ENCODE measurements around the gene LINC01488.
A peak's percentile ranks its signal among the peaks of the same experiment; 100 is the strongest.

LINC01488 gene

DNA sequence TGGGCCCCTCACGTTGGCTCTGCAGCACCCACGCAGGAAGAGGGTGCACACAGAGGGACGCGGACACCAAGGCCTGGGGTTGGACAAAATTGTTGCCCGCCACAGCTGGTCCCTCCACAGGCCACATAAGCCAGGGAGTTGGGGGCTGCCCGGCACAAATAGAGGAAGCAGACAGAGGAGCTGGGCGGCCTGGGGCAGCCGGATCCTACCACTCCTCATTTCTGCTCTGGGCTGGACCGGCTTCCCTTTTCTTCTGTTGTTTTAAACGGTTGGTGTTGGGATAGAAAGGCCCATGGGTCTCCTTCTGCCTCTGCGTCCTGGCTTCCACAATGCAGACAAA, 36.4 kb upstream of the LINC01488 start:
- DNase-seq: no peak

DNA sequence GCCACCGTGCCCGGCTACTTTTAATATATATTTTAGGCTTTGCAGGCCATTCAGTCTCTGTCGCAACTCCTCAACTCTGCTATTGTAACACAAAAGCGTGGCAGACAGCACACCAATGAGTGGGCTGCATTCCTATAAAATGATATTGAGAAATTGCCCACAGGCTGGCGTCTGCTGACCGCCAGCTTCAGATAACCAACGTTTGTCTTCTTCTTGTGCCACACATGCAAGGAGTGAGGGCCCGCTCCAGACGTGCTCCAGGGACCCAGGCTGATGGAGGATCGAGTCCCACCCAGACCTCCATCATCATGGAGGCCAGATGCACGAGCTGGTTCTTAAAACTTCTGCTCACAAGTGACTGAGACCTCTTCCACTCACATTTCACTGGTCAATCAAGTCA, 35.4 kb upstream of the LINC01488 start:
- no peak for DNase-seq

DNA sequence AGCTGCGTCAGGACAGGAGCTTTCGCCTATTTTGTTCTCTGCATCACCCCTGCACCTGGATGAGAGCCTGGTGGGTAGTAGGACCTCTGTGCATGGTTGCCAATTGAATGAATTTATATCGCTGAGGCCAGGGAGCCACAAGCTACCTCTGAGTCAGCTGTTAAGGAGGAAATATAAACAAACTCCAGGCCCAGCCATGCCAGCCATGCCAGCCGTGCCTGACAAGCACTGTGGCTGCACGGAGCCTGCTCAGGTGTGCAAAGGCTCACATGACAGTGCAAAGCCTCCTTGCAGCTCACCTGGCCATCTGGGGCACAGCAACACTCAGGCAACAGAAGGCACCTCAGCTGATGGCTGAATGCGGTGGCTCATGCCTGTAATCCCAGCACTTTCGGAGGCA, 33.7 kb upstream of the LINC01488 start:
- DNase-seq: no peak

DNA sequence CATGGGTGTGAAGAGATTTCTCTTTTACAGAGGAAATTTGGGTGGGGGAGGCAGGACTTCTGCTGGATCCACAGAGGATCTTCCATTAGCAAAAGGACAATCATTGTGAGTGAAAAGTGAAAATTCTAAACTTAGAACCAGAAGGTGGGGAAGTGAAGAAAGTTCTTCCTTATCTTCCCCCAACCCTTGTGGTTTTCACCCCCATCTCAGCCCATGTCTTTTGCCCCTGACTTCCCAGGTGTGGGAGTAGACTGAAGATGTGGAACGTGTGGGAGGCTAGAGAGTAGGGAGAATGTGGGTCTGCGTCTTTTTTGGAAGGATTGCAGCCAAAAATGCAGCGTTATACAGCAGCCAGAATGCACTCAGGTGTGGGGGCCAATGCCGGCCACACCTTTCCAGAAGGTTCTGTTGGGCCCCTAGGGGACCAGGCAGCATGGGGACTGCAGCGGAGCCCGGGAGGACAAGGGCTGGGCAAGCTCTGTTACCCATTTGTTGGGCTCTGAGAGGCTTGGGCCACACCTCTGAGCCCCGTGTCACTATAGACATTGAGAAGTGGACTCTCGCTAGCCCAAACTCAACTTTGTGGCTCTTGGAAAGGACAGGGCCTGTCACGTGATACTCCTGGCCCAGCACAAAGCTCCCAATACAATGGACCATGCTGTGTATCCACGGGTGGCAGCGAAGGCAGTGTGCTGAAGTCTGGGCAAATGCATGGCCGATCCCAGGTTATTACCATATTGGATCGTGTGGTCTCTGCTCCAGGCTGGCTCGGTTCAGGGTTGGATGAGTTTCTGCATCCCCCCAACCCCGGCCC, 32.8 kb upstream of the LINC01488 start:
- no peak for DNase-seq

DNA sequence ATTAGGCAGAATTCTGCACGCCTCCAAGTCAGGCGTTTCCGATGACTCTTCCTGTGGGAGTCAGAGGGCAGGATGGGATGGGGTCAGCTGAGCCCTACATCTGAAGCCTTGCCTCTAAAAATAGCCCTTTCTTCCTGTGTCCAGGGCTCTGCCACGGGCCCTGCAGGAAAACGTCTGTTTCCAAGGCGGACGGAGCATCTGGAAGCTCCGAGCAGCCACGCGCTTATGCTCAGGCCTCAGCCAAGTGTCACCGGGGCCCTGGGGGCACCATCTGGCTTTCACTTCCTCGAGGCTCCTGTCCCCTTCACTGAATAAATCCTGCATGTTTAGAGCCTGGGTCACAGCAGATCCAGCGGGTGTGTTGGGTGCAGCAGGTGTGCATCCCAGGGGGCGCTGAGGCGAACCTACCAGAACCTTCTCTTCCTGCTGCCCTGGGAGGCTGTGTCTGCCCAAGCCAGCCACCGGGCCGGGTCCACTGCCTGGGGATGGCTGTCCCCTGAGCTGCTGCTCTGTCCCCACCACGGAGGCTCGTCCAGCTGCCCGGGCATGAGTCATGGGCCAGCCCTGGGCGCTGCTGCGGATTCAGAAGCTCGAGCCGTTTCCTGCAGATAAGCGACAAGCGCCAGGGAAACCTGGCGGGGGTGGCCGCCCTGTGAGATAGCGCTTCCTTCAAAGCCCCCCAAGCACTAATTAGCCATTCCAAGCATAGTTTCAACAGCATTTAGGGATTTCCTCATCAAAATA, 32.0 kb upstream of the LINC01488 start:
- no peak for DNase-seq

DNA sequence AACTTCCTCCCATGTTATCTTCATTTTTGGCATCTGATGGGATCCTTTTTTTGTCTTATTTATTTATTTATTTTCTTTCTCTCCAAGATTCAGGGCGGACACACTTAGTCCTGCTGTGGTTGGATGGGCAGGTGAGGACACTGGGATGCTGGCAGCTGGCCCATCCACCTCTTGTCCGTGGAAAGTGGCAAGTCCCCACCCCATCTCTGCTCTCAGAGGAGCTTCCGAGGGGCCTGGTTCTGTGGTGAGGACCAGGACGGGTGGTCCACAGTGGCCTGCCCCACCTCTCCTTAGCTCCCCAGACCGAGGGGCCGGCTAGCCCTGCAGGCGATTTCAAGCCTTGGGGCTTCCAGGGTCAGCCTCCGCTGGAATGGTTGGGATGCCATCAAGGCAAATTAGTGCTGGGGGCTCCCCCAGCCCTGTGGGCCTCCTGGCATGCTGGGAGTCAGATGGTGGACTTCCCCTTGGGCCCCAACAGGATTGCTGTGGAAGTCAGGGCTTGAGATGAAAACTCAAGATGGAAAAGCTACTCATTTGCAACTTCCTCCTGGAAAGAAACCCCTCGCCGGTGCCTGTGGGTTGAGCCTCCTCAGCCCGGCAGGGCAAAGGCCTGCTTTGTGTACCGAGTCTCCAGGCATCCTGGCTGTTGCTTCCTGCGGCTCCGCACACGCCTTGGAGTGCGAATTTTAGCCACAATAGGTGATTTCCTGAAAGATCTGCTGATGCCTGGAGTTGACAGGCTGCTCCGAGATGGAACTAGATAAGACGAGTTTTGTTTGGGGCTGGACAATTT, 31.2 kb upstream of the LINC01488 start:
- DNase-seq: no peak

DNA sequence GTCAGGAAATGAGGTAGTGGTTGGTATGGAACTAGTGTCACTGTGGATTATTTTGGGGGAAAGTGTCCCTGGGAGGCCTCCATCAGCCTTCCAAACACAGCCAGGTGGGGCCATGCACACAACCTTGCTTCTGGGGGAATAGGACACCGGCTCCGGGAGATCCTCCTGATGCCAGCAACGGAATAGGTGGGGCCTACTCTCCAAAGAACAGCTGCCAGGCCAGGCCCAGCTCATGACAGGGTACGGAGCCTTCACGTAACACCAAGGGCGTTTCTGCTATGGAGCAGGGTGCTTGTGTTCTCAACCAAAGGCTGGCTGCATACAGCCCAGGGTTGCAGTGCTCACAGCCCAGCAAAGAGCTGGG, 30.6 kb upstream of the LINC01488 start:
- DNase-seq: no peak

DNA sequence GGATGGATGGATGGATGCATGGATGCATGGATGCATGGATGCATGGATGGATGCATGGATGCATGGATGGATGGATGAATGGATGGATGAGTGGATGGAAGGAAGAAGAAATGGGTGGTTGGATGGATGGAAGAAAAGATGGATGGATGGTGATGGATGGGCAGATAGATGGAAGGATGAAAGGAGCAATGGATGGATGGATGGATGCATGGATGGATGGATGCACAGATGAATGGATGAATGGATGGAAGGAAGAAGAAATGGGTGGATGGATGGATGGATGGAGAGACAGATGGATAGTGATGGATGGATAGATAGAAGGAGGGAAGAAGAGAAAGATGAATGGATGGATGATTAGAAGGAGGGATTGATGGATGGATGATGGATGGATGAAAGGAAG, 30.2 kb upstream of the LINC01488 start:
- DNase-seq: no peak

DNA sequence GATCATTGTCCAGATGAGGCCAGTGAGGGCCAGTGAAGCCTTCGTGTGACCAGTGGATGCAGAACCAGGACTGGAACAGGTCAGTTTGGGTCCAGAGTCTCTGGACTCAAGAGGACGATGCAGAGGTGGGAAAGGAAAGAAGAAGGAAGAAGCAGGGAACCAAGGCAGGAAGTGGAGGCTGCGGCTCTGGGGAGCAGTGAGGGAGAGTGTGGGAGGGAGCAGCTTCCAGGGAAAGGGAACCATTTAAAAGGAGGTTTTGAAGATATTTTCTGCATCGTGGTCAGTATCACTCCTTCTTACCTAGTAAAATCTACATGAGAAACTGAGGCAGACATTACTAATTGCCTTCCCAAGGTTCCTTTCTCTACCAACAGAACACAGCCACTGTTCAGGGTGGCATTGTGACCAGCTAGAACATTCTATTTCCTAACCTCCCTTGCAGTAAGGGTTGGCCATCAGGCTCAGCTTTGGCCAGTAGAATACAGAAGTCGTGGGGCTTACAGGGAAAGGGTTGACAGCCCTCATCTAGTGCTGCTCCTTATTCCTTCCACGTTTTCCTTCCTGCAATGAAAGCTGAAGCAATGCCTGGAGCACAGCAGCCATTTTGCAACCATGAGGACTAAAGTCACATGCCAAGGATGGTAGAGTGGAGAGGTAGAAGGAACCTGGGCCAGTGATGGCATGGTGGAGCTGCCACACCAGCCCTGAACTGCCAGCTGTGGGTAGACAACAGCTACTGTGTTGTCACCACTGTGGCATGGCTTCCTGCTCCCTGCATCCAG, 29.1 kb upstream of the LINC01488 start:
- no peak for DNase-seq

DNA sequence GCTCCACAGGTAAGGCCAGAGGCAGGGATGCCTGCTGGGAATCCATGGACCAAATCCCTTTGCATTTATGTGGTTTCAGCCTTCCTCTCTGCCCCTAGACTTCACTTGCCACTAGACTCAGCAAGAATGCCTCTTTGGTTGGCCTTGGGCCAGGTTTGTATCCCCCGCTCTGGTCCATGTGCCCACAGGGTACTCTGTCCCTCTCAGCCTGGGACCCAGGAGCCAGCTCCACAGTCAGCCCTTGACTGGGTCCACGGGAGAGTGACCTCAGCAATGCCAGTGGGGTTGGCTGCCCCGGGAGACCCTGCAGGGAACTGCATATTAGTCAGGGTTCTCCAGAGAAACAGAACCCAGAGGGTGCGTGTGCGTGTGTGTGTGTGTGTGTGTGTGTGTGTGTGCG, 28.3 kb upstream of the LINC01488 start:
- no peak for DNase-seq

DNA sequence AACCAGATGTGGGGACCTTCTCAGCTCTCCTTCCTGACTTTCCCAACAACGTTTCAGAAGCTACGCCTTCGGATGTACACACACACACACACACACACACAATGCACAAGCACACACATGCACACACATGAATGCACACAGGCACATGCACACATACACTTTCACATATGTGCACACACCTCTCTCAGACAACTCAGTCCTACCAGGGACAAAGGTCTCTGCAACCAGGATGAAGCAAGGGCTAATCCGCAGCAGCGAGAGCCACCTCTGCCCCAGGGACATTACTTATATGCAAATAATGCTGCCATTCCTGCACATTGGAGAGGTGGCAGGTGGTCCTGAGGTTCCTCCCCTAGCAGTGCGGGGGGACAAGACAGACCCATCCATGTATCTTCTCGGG, 27.4 kb upstream of the LINC01488 start:
- DNase-seq: no peak

DNA sequence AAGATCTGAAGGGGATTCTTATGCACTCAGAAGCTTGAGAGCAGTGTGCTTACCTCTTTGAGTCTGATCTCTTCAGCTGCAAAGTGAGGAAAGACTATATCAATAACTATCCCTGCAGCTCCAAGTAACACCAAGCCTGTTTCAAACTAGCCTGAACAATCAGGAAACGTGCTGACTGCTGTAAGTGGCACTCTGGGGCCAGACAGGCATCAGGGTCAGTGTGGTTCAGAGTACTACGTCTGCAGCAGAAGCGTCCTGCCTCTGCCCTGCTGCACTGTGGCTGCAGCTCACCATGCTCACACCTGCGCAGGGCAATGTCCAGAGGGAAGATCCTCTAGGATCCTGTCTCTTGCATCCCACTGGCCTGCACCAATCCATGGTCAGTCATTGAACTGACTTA, 25.5 kb upstream of the LINC01488 start:
- no peak for DNase-seq

DNA sequence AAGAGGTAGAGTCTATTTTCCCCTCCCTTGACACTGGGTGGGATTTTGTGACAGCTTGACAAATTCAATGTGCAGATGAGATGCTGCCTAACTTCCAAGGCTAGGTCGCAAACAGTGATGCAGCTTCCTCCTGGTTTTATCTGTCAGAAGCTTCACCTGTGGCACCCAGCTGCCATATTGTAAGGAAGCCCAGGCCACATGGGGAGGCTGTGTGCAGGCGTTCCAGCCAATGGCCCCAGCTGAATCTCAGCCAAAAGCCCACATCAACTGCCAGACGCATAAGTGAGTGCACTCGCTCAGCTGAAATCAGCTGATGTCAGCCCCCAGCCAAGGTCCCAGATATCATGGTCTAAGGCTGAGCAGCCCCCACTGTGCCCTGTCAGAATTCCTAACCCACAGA, 24.8 kb upstream of the LINC01488 start:
- DNase-seq: no peak

DNA sequence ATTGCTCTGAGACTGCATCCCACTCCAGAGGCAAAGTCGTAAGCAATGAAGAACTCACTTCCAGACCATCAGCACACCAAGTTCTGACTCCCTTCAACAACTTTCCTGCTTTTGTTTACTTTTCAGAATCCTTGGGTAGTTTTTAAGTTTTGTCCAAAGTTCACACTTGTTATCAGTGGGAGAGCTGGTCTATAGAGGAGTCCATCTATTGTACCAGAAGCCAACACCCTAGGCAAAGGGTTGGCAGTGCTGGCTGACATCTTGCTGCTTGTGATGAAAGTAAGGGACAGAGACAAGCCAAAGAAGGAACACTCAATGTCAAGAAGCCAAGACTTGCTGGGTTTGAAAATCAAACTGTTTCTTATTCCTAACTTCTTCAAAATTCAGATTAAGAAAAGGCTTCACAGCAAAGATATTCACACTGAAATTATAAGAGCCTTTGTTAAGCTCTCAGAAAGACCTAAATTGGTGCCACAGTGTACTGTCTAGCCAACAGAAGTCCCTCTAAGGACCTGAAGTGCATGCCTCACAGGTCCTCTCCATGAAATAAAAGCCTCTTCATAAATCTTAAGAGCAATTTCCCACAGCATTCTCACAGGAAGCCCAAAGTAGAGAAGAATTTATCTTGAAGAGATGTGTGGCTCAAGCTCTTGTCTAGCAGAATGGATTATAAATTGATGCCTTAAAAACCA, 21.5 kb upstream of the LINC01488 start:
- no peak for DNase-seq

DNA sequence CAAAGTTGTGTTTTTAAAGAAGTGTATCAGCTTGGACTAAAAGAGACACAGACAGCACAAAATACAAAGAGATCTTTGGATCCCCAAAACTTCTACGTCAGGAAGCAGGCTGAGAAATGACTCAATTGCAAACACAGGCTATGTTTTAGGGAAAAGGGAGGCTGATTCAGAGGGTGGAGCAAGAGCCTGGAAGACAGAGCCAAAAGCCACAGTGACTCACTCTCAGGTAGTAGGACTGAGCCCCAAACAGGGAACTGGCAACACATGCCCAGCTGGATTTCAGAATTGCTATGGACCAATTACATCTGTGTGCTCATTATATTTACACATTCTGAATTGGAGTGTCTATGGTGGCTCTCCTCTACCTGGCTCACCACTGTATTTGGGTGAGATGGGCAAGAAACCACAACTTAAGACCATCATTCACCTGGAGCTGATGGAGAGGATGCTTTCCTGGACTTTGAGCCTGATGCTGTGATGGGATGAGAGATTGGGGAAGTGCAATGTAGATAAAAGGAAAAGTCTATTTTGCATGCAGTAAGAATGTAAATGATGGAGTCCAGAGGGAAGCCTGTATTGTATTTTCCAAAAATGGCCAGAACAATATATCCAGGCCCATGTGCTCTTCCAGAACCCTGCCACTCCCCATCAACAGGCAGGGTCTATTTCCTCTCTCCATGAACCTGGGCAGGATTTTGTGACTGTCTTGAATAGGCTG, 20.8 kb upstream of the LINC01488 start:
- DNase-seq: peak; percentile 55

DNA sequence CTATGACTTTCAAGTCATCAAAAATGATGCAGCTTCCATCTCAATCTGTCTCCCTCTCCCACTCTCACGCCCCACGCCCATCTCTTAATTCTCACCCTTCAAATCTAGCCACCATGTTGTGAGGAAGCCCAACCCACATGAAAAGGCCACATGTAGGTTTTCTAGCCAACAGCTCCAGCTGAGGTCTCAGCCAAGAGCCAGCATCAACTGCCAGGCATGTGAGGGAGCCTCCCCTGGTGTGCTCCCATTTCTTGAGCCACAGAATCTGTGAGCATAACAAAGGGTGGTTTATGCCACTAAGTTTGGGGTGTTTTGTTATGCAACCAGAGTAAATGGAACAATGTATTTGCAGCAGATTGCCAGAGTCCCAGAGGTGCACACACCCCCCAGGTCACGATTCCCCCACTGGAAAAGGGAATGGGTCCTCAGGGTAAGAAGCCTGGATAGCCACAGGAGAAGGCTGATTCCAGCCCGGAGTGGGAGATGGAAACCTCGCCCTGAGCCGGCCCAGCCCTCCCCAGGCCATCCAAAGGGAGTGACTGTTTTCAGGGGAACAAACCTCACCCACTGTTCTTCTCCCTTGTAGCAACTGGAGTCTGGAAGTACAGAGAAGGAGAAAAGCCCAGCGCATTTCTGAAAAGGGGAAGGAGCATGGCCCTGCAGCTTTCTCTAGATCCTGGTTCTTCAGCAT, 20.0 kb upstream of the LINC01488 start:
- no peak for DNase-seq

DNA sequence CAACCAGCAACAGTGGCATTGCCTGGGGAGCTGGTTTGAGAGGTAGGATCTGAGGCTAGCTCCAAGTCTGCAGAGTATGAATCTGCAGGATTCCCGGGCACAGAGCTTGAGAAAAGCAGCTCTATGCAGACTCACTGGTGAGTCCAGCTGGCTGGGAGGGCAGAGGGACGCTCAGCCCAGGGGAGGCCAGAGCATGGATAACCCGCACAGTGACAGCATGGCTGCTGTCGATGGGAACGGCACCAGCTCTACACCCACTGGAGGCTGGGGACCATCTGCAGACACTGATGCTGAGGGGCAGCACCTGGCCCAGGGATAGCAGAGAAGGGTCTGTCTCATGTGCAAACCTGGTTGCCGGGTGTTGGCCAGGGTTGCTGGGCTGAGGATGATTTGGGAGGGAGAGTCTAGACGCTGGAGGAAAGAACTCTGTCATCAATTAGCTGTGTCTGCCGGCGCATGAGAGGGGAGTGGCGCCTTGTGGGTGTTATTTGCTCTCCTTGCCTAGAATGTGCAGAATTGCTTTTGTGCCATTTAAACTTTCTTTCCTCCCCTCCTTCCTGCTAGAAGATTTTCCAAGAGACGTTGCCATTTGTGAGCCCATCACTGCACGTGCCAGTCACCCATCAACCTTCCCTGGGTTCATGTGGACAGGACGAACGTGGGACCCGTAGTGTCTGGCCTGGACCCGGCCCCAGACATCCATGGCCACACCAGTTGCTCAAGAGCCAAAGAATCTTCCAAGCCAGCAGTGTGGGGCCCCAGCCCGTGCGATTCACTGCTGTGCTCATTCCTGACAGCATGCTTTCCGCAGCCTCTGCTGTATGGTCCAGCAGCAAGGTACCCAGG, 19.1 kb upstream of the LINC01488 start:
- peak; percentile 41 for DNase-seq

DNA sequence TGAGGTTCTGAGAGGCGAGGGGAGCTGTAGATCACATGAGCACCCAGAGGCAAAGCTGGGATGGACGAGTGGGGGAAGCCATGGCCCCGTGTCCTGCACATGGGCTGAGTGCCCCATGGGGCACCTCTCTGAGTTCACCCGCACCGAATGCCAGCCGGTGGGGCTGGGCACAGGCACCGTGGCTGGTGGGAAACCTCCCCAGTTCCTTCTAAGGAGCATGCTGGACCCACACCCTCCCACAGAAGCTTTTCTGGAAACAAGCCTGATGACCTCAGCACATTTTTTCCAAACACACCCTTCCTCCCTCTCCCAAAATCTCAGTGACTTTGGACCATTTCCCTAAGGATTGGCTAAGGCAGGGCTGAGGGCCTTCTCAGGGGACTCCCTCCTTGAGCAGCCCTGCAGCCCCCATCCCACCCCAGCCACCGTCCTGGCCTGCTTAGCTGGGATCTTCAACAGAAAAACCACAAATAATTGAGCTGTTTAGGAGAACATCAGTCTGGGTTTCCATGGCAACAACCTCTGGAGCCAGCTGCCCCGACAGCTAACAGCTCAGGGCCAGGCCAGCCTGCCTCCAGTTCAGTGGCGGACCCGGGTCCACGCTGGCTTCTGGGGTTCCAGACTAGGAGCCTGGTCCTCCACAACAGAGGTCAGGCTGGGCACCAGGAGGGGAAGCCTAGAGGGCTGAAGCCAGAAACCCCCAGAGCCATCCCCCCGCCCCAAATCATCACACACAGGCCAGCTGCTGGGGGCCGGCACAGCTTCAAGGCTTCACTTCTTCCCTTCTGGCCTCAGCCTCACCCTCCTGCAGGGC, 18.1 kb upstream of the LINC01488 start:
- peak; percentile 80 for DNase-seq

Measured in fibroblast of skin of scalp (primary cell).